Naive thymus-derived CD4-positive, alpha-beta T cell (primary cell): ENCODE measurements around the gene ZNF37A. TPM values are rescaled to one million over a fixed set of nuclear protein-coding genes. Genes with fewer than 3 reads are reported as not detected.
A peak's percentile ranks its signal among the peaks of the same experiment; 100 is the strongest.
"Not testable (repeated sequence)": the region's sequence is repeated elsewhere in the genome, so short reads cannot be mapped to it uniquely, and the experiment has no call there.

Experiments used
- ATAC-seq: fragments of 150-1000 bp; cut with Tn5 transposase; 2 replicates; pipeline ENCODE4 v1.10.0; 2021; ENCODE audit warnings: mild to moderate bottlenecking, moderate library complexity
- CTCF ChIA-PET: fragments of 350-600 bp; sonication (Branson Sonifier 250); formaldehyde crosslinking; loops from one replicate; lab custom pipeline; 2021; ENCODE audit warnings: antibody characterized with exemption; lab: Charles Lee
- POLR2A ChIA-PET: fragments of 350-600 bp; sonication (Branson Sonifier 250); formaldehyde crosslinking; loops from one replicate; lab custom pipeline; 2021; ENCODE audit warnings: antibody characterized with exemption, inconsistent platforms; lab: Charles Lee
- DNase-seq, 9 donors: peaks; one replicate each; pipeline versions ENCODE4 v3.0.0 to v3.0.0-alpha.2; 2020 to 2022; ENCODE audit warnings: mixed read lengths in 1 of 9
- H3K27ac ChIP-seq: one replicate; pipeline ENCODE4 v1.7.0; 2013; ENCODE audit warnings: mild to moderate bottlenecking, low read depth, low read length, moderate library complexity
- H3K27me3 ChIP-seq, 2 donors: one replicate each; pipeline ENCODE4 v1.7.0; 2013; ENCODE audit warnings: low read length in 2 of 2, mild to moderate bottlenecking in 2 of 2, moderate library complexity in 2 of 2; ENCODE audit not compliant: control insufficient read depth in 2 of 2, insufficient read depth in 2 of 2
- H3K36me3 ChIP-seq, 3 experiments: 1 replicate in 2 of 3; 2 replicates in 1 of 3; pipeline ENCODE4 v1.7.0; 2013; ENCODE audit warnings: low read length in 3 of 3, mild to moderate bottlenecking in 3 of 3, moderate library complexity in 1 of 3; ENCODE audit not compliant: insufficient read depth in 3 of 3, control insufficient read depth in 2 of 3
- H3K4me1 ChIP-seq, 2 donors: one replicate each; pipeline ENCODE4 v1.7.0; 2013; ENCODE audit warnings: low read length in 2 of 2, mild to moderate bottlenecking in 2 of 2, moderate library complexity in 1 of 2; ENCODE audit not compliant: control insufficient read depth in 2 of 2, insufficient read depth in 2 of 2
- H3K4me3 ChIP-seq: 2 replicates; pipeline ENCODE4 v1.7.0; 2013; ENCODE audit warnings: mild to moderate bottlenecking, low read length
- H3K9me3 ChIP-seq, 3 experiments: 1 replicate in 2 of 3; 2 replicates in 1 of 3; pipeline ENCODE4 v1.7.0; 2013; ENCODE audit warnings: low read length in 3 of 3; ENCODE audit not compliant: control insufficient read depth in 2 of 3
- H3K27ac Mint-ChIP-seq, 9 donors: one replicate each; pipeline ENCODE4 v1.8.0; 2020 to 2022; ENCODE audit warnings: mixed read lengths in 9 of 9, mild to moderate bottlenecking in 8 of 9, moderate library complexity in 5 of 9, inconsistent platforms in 2 of 9
- H3K27me3 Mint-ChIP-seq, 5 donors: one replicate each; pipeline ENCODE4 v1.8.0; 2021 to 2022; ENCODE audit warnings: mixed read lengths in 5 of 5, mild to moderate bottlenecking in 1 of 5
- H3K36me3 Mint-ChIP-seq, 5 donors: one replicate each; pipeline ENCODE4 v1.8.0; 2020 to 2022; ENCODE audit warnings: mixed read lengths in 5 of 5, mild to moderate bottlenecking in 3 of 5, inconsistent platforms in 1 of 5
- H3K4me1 Mint-ChIP-seq, 7 donors: one replicate each; pipeline ENCODE4 v1.8.0; 2020 to 2022; ENCODE audit warnings: mixed read lengths in 7 of 7, mild to moderate bottlenecking in 3 of 7, inconsistent platforms in 1 of 7
- H3K4me3 Mint-ChIP-seq, 10 donors: one replicate each; pipeline ENCODE4 v1.8.0; 2020 to 2022; ENCODE audit warnings: mild to moderate bottlenecking in 10 of 10, mixed read lengths in 10 of 10, moderate library complexity in 6 of 10, inconsistent platforms in 2 of 10
- H3K9me3 Mint-ChIP-seq, 11 donors: one replicate each; pipeline ENCODE4 v1.8.0; 2020 to 2022; ENCODE audit warnings: mixed read lengths in 11 of 11, mild to moderate bottlenecking in 4 of 11, inconsistent platforms in 1 of 11, moderate library complexity in 1 of 11
- intact Hi-C, 2 donors: fragments of 100-400 bp; cut with micrococcal nuclease; formaldehyde crosslinking; loops; one replicate each; pipeline ENCODE4 v1.15.1; 2023
- polyA plus RNA-seq, 2 donors: library from polyadenylated mRNA; unstranded; fragments of 300-500 nt; fragmentation: Illumina TruSeq; gene quantifications; one replicate each; pipeline ENCODE4 v1.2.3, GENCODE V29; 2021
- total RNA-seq, 6 experiments: library from RNA in 5 of 6; stranded (reverse) in 5 of 6; gene quantifications; 1 replicate in 5 of 6; 2 replicates in 1 of 6; pipeline ENCODE4 v1.2.3 and lab custom pipeline; 2021 to 2026

Gene ZNF37A
- total and polyA plus RNA-seq, 7 experiments from 2014 or later, result 4.8 to 29.8 (median 20.6) TPM

DNA sequence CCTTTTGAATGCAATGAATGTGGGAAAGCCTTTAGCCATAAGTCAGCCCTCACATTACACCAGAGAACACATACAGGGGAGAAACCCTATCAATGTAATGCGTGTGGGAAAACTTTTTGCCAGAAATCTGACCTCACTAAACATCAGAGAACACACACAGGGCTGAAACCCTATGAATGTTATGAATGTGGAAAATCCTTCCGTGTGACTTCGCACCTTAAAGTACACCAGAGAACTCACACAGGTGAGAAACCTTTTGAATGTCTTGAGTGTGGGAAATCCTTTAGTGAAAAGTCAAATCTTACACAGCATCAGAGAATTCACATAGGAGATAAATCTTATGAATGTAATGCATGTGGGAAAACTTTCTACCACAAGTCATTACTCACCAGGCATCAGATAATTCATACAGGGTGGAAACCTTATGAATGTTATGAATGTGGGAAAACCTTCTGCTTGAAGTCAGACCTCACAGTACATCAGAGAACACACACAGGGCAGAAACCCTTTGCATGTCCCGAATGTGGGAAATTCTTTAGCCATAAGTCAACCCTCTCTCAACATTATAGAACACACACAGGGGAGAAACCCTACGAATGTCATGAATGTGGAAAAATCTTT lies 38.8 kb upstream of the ZNF37A start:
- H3K27ac Mint-ChIP-seq, H3K4me3 ChIP-seq, CTCF ChIA-PET, ATAC-seq, H3K27me3 Mint-ChIP-seq, H3K27ac ChIP-seq, POLR2A ChIA-PET, DNase-seq, H3K4me1 ChIP-seq, H3K4me3 Mint-ChIP-seq, intact Hi-C loops, H3K4me1 Mint-ChIP-seq, H3K27me3 ChIP-seq: not testable (repeated sequence)
- Histone ChIP-seq H3K36me3 (peaks cover 18 to 77% (median 31%) of the 10 kb centered on the region in 3 experiments), H3K9me3 (peaks cover 7 to 81% (median 30%) of the 10 kb centered on the region in 3 experiments)
- Mint-ChIP-seq H3K9me3 (peaks cover 17 to 95% (median 75%) of the 10 kb centered on the region in 11 donors), H3K36me3 (peaks cover 64 to 91% (median 86%) of the 10 kb centered on the region in 5 donors)

DNA sequence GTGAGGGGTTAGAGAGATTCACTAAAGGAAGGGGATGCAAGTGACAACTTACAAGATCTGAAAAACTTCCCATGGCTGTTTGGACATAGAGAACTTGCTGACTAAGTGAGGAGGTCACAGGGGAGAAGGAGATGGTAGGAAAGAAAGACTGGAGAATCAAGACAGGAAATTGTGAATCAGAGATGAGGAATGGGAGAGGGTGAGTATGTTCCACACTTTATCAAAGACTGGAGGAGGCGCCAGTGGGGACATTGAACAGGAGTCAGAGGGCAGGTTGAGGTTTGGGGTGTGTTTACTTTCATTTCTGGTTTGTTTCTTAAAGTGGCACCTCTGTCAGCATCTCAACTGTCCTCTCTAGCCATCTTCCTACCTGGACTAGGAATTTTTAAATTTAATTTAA lies 24.5 kb upstream of the ZNF37A start:
- H3K27ac Mint-ChIP-seq, H3K4me3 ChIP-seq, H3K27me3 ChIP-seq, H3K27ac ChIP-seq, intact Hi-C loops, CTCF ChIA-PET, H3K4me1 ChIP-seq, H3K4me3 Mint-ChIP-seq, H3K36me3 ChIP-seq, H3K27me3 Mint-ChIP-seq, DNase-seq, H3K4me1 Mint-ChIP-seq, POLR2A ChIA-PET, ATAC-seq: not testable (repeated sequence)
- Mint-ChIP-seq H3K36me3 (peaks cover 1 to 13% (median 6%) of the 10 kb centered on the region in 5 donors), H3K9me3 (peaks cover 2 to 46% (median 21%) of the 10 kb centered on the region in 11 donors)
- peaks cover 0 to 26% (median 0%) of the 10 kb centered on the region in 3 experiments for H3K9me3 ChIP-seq

DNA sequence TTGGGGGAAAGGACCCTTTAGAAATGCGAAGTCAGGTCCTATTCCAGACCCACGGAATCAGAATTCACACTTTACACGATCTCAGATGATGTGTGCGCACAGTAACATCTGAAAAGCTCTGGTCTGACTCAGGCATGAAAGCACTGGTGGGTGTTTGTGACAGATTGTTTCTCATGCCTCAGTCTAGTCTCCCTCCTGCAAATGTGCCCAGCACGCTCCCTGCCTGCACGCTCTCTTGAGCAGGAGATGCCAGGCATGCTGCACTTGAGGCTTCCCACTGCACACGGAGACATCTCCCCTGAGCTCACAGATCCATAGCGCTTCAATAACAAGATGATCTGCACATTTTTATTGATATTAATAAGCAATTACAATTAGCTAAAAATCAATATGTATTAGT lies 23.6 kb upstream of the ZNF37A start:
- Mint-ChIP-seq H3K36me3 (peaks cover 2 to 8% (median 6%) of the 10 kb centered on the region in 5 donors), H3K4me1 (peaks cover 0 to 4% (median 2%) of the 10 kb centered on the region in 7 donors), H3K4me3 (no peak overlapping the region), H3K27ac (no peak overlapping the region), H3K9me3 (peaks cover 5 to 46% (median 21%) of the 10 kb centered on the region in 11 donors), H3K27me3 (peaks cover 0 to 9% (median 0%) of the 10 kb centered on the region in 5 donors)
- ChIA-PET POLR2A (no interaction called here), CTCF (no interaction called here)
- ATAC-seq (no peak), DNase-seq (no peak)
- Histone ChIP-seq H3K4me3 (no peak overlapping the region), H3K4me1 (no peaks in the 10 kb centered on the region), H3K27ac (no peak overlapping the region), H3K36me3 (no peaks in the 10 kb centered on the region), H3K27me3 (no peaks in the 10 kb centered on the region), H3K9me3 (peaks cover 0 to 19% (median 0%) of the 10 kb centered on the region in 3 experiments)
- intact Hi-C loops, result no loop called here

DNA sequence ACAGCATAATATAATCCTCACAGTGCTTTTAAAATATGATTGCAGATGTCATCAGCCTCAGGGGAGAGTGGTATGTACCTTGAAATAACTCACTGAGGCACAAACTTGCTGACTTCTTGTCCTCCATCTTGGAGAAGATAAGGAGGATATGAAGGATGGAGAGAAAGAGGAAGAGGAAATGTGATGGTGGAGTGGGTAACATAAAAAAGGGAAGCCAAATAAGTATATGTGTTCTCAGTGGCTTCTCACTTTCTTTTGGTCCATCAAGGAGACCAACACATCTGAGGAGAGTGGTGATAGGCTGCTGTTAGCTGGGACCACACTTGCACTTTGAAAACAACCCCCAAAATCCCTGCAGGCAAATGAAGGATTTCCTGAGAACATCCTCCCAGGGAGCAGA lies 21.6 kb upstream of the ZNF37A start:
- peaks cover 12 to 44% (median 29%) of the 10 kb centered on the region in 11 donors for H3K9me3 Mint-ChIP-seq
- Histone ChIP-seq H3K4me1 (no peaks in the 10 kb centered on the region), H3K4me3 (no peak overlapping the region), H3K9me3 (peaks cover 0 to 13% (median 0%) of the 10 kb centered on the region in 3 experiments), H3K27ac (no peak overlapping the region), H3K36me3 (no peaks in the 10 kb centered on the region), H3K27me3 (no peaks in the 10 kb centered on the region)
- POLR2A ChIA-PET, result no interaction called here
- DNase-seq (no peak), ATAC-seq (no peak)
- CTCF ChIA-PET, result no interaction called here
- H3K27ac Mint-ChIP-seq, result no peak overlapping the region
- peaks cover 2 to 24% (median 4%) of the 10 kb centered on the region in 5 donors for H3K36me3 Mint-ChIP-seq
- intact Hi-C loops, result no loop called here
- H3K27me3 Mint-ChIP-seq, result peaks cover 0 to 9% (median 0%) of the 10 kb centered on the region in 5 donors
- H3K4me1 Mint-ChIP-seq, result peaks cover 0 to 4% (median 2%) of the 10 kb centered on the region in 7 donors
- no peak overlapping the region for H3K4me3 Mint-ChIP-seq

DNA sequence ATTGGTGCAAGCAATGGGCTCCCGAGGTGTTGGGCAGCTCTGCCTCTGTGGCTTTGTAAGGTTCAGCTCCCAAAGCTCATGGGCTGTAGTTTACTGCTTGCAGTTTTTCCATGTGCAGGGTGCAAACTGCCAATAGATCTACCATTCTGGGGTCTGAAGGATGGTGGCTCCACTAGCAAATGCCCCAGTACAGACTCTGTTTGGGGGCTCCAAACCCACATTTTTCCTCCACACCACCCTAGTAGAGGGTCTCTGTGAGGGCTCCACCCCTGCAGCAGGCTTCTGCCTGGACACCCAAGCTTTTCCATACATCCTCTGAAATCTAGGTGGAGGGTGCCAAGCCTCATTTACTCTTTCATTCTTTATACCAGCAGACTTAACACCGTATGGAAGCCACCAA lies 17.4 kb upstream of the ZNF37A start:
- DNase-seq, result no peak
- no peak for ATAC-seq
- H3K27ac ChIP-seq, result no peak overlapping the region
- Mint-ChIP-seq H3K4me1 (no peaks in the 10 kb centered on the region), H3K4me3 (no peak overlapping the region), H3K9me3 (peaks cover 12 to 43% (median 29%) of the 10 kb centered on the region in 11 donors), H3K36me3 (peaks cover 0 to 29% (median 13%) of the 10 kb centered on the region in 5 donors), H3K27me3 (peaks cover 0 to 20% (median 5%) of the 10 kb centered on the region in 5 donors), H3K27ac (no peak overlapping the region)
- H3K9me3 ChIP-seq, result peaks cover 0 to 12% (median 0%) of the 10 kb centered on the region in 3 experiments
- intact Hi-C loops, result no loop called here
- no peak overlapping the region for H3K4me3 ChIP-seq
- POLR2A ChIA-PET, result no interaction called here
- CTCF ChIA-PET, result no interaction called here
- H3K36me3 ChIP-seq, result no peaks in the 10 kb centered on the region
- no peaks in the 10 kb centered on the region for H3K4me1 ChIP-seq
- H3K27me3 ChIP-seq, result no peaks in the 10 kb centered on the region

DNA sequence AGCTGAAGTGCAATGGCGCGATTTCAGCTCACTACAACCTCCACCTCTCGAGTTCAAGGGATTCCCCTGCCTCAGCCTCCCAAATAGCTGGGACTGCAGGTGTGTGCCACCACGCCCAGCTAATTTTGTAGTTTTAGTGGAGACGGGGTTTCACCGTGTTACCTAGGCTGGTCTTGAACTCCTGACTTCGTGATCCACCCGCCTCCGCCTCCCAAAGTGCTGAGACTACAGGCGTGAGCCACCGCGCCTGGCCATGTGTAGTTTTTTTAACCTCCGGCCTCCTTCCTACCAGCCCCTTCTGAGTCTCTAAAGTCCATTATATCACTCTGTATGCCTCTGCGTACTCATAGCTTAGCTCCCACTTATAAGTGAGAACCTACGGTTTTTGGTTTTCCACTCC lies 819 bp upstream of the ZNF37A start:
- not testable (repeated sequence) for H3K27me3 Mint-ChIP-seq, H3K27ac ChIP-seq, H3K27me3 ChIP-seq, ATAC-seq, H3K9me3 ChIP-seq
- CTCF ChIA-PET, result interaction anchor here (0.5 to 1.5 kb wide), 2 partner anchors 88 to 116 kb away, joined by 3 to 4 read pairs; partner anchors contain the start of gene ZNF25
- Mint-ChIP-seq H3K4me3 (peak overlapping the region; percentile 88 to 95 (median 94)), H3K27ac (peak overlapping the region; percentile 87 to 98 (median 93)), H3K9me3 (peaks cover 0 to 15% (median 6%) of the 10 kb centered on the region in 11 donors), H3K36me3 (peaks cover 16 to 33% (median 29%) of the 10 kb centered on the region in 5 donors), H3K4me1 (peaks cover 16 to 39% (median 33%) of the 10 kb centered on the region in 7 donors)
- Histone ChIP-seq H3K4me1 (peaks cover 9 to 12% of the 10 kb centered on the region in 2 donors), H3K4me3 (peak overlapping the region; percentile 99), H3K36me3 (peaks cover 0 to 20% (median 4%) of the 10 kb centered on the region in 3 experiments)
- POLR2A ChIA-PET, result interaction anchor here (0.9 to 4.7 kb wide), 3 partner anchors 23 to 118 kb away, joined by 3 to 25 read pairs (median 15); partner anchors contain the start of genes ZNF25 and ZNF33A
- intact Hi-C loops, result loop anchor here in 1 of 2 donors (1.0 kb wide), 1 partner anchor 55 kb away; no protein-coding TSS in a partner anchor
- DNase-seq, result peak in 1 of 9 donors; percentile 0
